IMR-90 (cell line): ENCODE data around the gene SLC27A1. TPM values are rescaled to one million over a fixed set of nuclear protein-coding genes. Genes with fewer than 3 reads are reported as not detected.

Experiments used
- ATAC-seq: fragments of 200-7000 bp; cut with Tn5 transposase; 2 replicates; pipeline ENCODE4 v1.9.1; 2020; ENCODE audit warnings: low read depth, mild to moderate bottlenecking, moderate library complexity
- BruUV-seq: library from RNA; stranded (reverse); fragments of 400-500 nt; replicated peaks from 2 replicates; lab custom pipeline; 2021; lab: Mats Ljungman, UMichigan
- CTCF ChIA-PET: fragments of 300-600 bp; formaldehyde crosslinking; extraction: SDS; loops from one replicate; lab custom pipeline; 2021; ENCODE audit warnings: antibody characterized with exemption; lab: Yijun Ruan, JAX
- POLR2A ChIA-PET: fragments of 300-600 bp; sonication (Branson Sonifier 250); formaldehyde crosslinking; loops from one replicate; lab custom pipeline; 2022; ENCODE audit warnings: antibody characterized with exemption; ENCODE audit not compliant: unreplicated experiment; lab: Charles Lee
- DNase-seq: peaks from one replicate; pipeline ENCODE4 v3.0.0; 2013
- H2AFZ ChIP-seq: replicated peaks from 2 replicates; pipeline ENCODE3; 2013; ENCODE audit warnings: low read length, mild to moderate bottlenecking; ENCODE audit not compliant: poor library complexity
- H2AK5ac ChIP-seq: 2 replicates; pipeline ENCODE4 v1.6.1; 2013; ENCODE audit warnings: low read depth, low read length, inconsistent platforms
- H2AK9ac ChIP-seq: replicated peaks from 2 replicates; pipeline ENCODE3; 2013; ENCODE audit warnings: mild to moderate bottlenecking, low read depth, low read length, moderate library complexity; ENCODE audit not compliant: poor library complexity
- H2BK120ac ChIP-seq: 2 replicates; pipeline ENCODE4 v1.6.1; 2013; ENCODE audit warnings: low read depth, low read length, inconsistent platforms
- H2BK15ac ChIP-seq: 3 replicates; pipeline ENCODE4 v1.6.1; 2013; ENCODE audit warnings: low read depth, low read length, inconsistent platforms
- H2BK20ac ChIP-seq: 2 replicates; pipeline ENCODE4 v1.6.1; 2013; ENCODE audit warnings: low read depth, mild to moderate bottlenecking, inconsistent platforms, low read length, moderate library complexity
- H2BK5ac ChIP-seq: 2 replicates; pipeline ENCODE4 v1.6.1; 2013; ENCODE audit warnings: mild to moderate bottlenecking, low read depth, low read length, inconsistent platforms; ENCODE audit not compliant: poor library complexity, severe bottlenecking
- H3K14ac ChIP-seq: replicated peaks from 2 replicates; pipeline ENCODE4 v1.6.1; 2013; ENCODE audit warnings: low read depth, low read length, inconsistent platforms
- H3K18ac ChIP-seq: 2 replicates; pipeline ENCODE4 v1.6.1; 2013; ENCODE audit warnings: low read depth, low read length, control low read depth
- H3K23ac ChIP-seq: 2 replicates; pipeline ENCODE4 v1.6.1; 2013; ENCODE audit warnings: low read depth, low read length, inconsistent platforms
- H3K27ac ChIP-seq: 2 replicates; pipeline ENCODE4 v1.5.1; 2013; ENCODE audit warnings: mild to moderate bottlenecking, control low read depth, low read length; ENCODE audit not compliant: insufficient read depth
- H3K27me3 ChIP-seq: 2 replicates; pipeline ENCODE4 v1.6.1; 2013; ENCODE audit warnings: low read length; ENCODE audit not compliant: control insufficient read depth, insufficient read depth
- H3K36me3 ChIP-seq: 2 replicates; pipeline ENCODE4 v1.6.1; 2013; ENCODE audit warnings: low read length, mixed read lengths; ENCODE audit not compliant: control insufficient read depth, insufficient read depth
- H3K4ac ChIP-seq: 2 replicates; pipeline ENCODE4 v1.6.1; 2013; ENCODE audit warnings: low read depth, low read length, inconsistent platforms
- H3K4me1 ChIP-seq: 2 replicates; pipeline ENCODE4 v1.6.1; 2013; ENCODE audit warnings: low read length, mixed read lengths; ENCODE audit not compliant: control insufficient read depth, insufficient read depth
- H3K4me2 ChIP-seq: 2 replicates; pipeline ENCODE4 v1.6.1; 2013; ENCODE audit warnings: low read depth, mild to moderate bottlenecking, control low read depth, low read length, moderate library complexity
- H3K4me3 ChIP-seq: 2 replicates; pipeline ENCODE4 v1.5.1; 2013; ENCODE audit warnings: low read depth, mild to moderate bottlenecking, control low read depth, low read length, moderate library complexity; ENCODE audit not compliant: insufficient read depth
- H3K56ac ChIP-seq: 2 replicates; pipeline ENCODE4 v1.6.1; 2013; ENCODE audit warnings: low read length, inconsistent platforms; ENCODE audit not compliant: insufficient read depth; ENCODE audit errors: extremely low read depth
- H3K79me1 ChIP-seq, 2 experiments: 2 replicates each; pipeline ENCODE4 v1.6.1; 2013; ENCODE audit warnings: low read length in 2 of 2, inconsistent platforms in 1 of 2, low read depth in 1 of 2
- H3K9ac ChIP-seq: 2 replicates; pipeline ENCODE4 v1.6.1; 2013; ENCODE audit warnings: low read depth, low read length, control low read depth
- H3K9me1 ChIP-seq: 2 replicates; pipeline ENCODE4 v1.6.1; 2013; ENCODE audit warnings: low read length, inconsistent platforms; ENCODE audit not compliant: insufficient read depth
- H3K9me3 ChIP-seq: 2 replicates; pipeline ENCODE4 v1.6.1; 2013; ENCODE audit warnings: low read length; ENCODE audit not compliant: control insufficient read depth, insufficient read depth
- H4K20me1 ChIP-seq: 2 replicates; pipeline ENCODE4 v1.6.1; 2013; ENCODE audit warnings: low read length, inconsistent platforms; ENCODE audit not compliant: insufficient read depth
- H4K5ac ChIP-seq: 2 replicates; pipeline ENCODE4 v1.6.1; 2013; ENCODE audit warnings: mild to moderate bottlenecking, low read depth, low read length, control low read depth
- H4K8ac ChIP-seq, 2 experiments: 2 replicates each; pipeline ENCODE4 v1.6.1; 2013; ENCODE audit warnings: low read depth in 2 of 2, low read length in 2 of 2, control low read depth in 1 of 2, inconsistent platforms in 1 of 2
- H4K91ac ChIP-seq: 2 replicates; pipeline ENCODE4 v1.6.1; 2013; ENCODE audit warnings: low read depth, low read length, inconsistent platforms; ENCODE audit not compliant: insufficient read depth
- BHLHE40 ChIP-seq: fragments of 150-350 bp; IDR thresholded peaks from 2 replicates; pipeline ENCODE4 v1.6.1; 2016; ENCODE audit warnings: mild to moderate bottlenecking, low read depth, low read length
- CEBPB ChIP-seq: IDR thresholded peaks from 2 replicates; pipeline ENCODE4 v1.6.1; 2012; ENCODE audit warnings: low read depth, low read length, improper control_type of control experiment
- CHD1 ChIP-seq: IDR thresholded peaks from 2 replicates; pipeline ENCODE4 v1.6.1; 2012; ENCODE audit warnings: low read depth, low read length, improper control_type of control experiment
- FOS ChIP-seq: fragments of 150-350 bp; IDR thresholded peaks from 2 replicates; pipeline ENCODE4 v1.6.1; 2016; ENCODE audit warnings: low read depth, low read length
- MAFK ChIP-seq: IDR thresholded peaks from 2 replicates; pipeline ENCODE4 v1.6.1; 2012; ENCODE audit warnings: low read depth, low read length, improper control_type of control experiment
- MAZ ChIP-seq: IDR thresholded peaks from 2 replicates; pipeline ENCODE4 v1.6.1; 2012; ENCODE audit warnings: low read depth, mild to moderate bottlenecking, low read length, improper control_type of control experiment, moderate library complexity, borderline replicate concordance
- MXI1 ChIP-seq: IDR thresholded peaks from 2 replicates; pipeline ENCODE4 v1.6.1; 2012; ENCODE audit warnings: low read depth, mild to moderate bottlenecking, low read length, moderate library complexity, borderline replicate concordance
- NFE2L2 ChIP-seq: fragments of 150-350 bp; IDR thresholded peaks from 2 replicates; pipeline ENCODE4 v1.6.1; 2016; ENCODE audit warnings: low read depth, mild to moderate bottlenecking, low read length
- POLR2A ChIP-seq: IDR thresholded peaks from 2 replicates; pipeline ENCODE4 v1.6.1; 2012; ENCODE audit warnings: mild to moderate bottlenecking, low read depth, low read length
- RAD21 ChIP-seq: IDR thresholded peaks from 2 replicates; pipeline ENCODE4 v1.6.1; 2012; ENCODE audit warnings: low read length, improper control_type of control experiment
- RFX5 ChIP-seq: IDR thresholded peaks from 2 replicates; pipeline ENCODE4 v1.8.0; 2012; ENCODE audit warnings: low read depth, mild to moderate bottlenecking, low read length, moderate library complexity
- WGBS, 2 experiments: methylation state at CpG; one replicate each; pipeline versions ENCODE4 v1.1.5 to v1.1.7; 2013; ENCODE audit warnings: missing lambda C conversion rate in 2 of 2; ENCODE audit not compliant: insufficient read length in 1 of 2; ENCODE audit errors: extremely low coverage in 2 of 2; 5-methylcytosine and 5-hydroxymethylcytosine counted together
- dilution Hi-C: fragments of 300-500 bp; cut with HindIII; formaldehyde crosslinking; loops from one replicate; pipeline ENCODE4 v1.14.3; 2018; ENCODE audit warnings: low sequenced_read_pairs; ENCODE audit not compliant: unreplicated experiment
- in situ Hi-C: fragments of 300-500 bp; cut with MboI; formaldehyde crosslinking; loops from 3 replicates; pipeline ENCODE4 v1.14.3; 2019; ENCODE audit warnings: low sequenced_read_pairs, inconsistent platforms, mixed read lengths
- intact Hi-C: fragments of 100-400 bp; cut with micrococcal nuclease; formaldehyde crosslinking; loops from 2 replicates; pipeline ENCODE4 v1.10.0; 2022
- polyA plus RNA-seq, 3 experiments: library from polyadenylated mRNA; depleted of rRNA; stranded (reverse); fragments of >200 nt; gene quantifications; 2 replicates each; pipeline ENCODE4 v1.2.3, GENCODE V29; 2012; ENCODE audit warnings: low replicate concordance in 1 of 3
- total RNA-seq: library from RNA; depleted of rRNA; stranded (reverse); fragments of >200 nt; gene quantifications from 2 replicates; pipeline ENCODE4 v1.2.3, GENCODE V29; 2012
- TF ChIP-seq, protein P1 (sequence below): conservative IDR thresholded peaks from 2 replicates; pipeline ENCODE4 v1.5.1; 2012; ENCODE audit warnings: mild to moderate bottlenecking, low read depth, low read length, improper control_type of control experiment

Gene SLC27A1
- total and polyA plus RNA-seq, 2 of the 4 experiments (the other 2 are of a cell fraction): 4.8 to 12.9 TPM

DNA sequence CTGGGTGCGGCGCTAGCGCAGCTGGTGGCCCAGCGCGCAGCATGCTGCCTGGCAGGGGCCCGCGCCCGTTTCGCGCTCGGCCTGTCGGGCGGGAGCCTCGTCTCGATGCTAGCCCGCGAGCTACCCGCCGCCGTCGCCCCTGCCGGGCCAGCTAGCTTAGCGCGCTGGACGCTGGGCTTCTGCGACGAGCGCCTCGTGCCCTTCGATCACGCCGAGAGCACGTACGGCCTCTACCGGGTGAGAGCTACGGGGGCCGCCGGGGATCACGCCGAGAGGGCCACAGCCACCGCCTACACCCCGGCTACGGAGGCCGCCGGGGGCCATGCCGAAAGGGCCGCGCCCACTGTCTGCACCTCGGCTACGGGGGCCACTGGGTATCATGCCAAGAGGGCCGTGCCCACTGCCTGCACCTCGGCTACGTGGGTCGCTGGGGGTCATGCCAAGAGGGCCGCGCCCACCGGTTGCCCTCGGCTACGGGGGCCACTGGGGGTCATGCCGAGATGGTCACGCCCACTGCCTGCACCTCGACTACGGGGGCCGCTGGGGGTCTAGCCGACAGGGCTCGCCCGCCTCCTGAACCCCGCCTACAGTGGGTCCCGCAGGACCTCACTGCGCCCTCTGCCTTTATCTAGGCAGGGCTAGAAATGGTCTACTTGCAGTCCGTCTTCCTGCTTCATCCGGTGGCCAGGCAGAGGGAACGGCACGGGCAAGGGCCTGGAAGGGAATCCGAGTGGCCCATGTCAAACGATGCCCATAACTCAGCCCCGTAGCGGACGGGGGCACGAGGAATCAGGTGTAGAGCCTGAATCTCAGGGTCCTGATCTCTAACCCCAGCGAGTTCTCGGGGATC is 41.6 kb downstream of the SLC27A1 start:
- peak overlapping the region; percentile 91 for H2BK5ac ChIP-seq

More for the DNA sequence above, 41.6 kb downstream of the SLC27A1 start:
- intact Hi-C loops: loop anchor here (1.0 to 5.0 kb wide), 2 partner anchors 42 to 45 kb away; partner anchors contain the start of genes COLGALT1 and SLC27A1
- ChIA-PET POLR2A (interaction anchor here (0.5 kb wide), 2 partner anchors 21 to 291 kb away, joined by 5 read pairs; no protein-coding TSS in a partner anchor), CTCF (interaction anchor here (1.2 to 1.5 kb wide), 2 partner anchors 39 to 254 kb away, joined by 4 to 5 read pairs; no protein-coding TSS in a partner anchor)
- H3K4ac ChIP-seq: peak overlapping the region; percentile 92
- peak overlapping the region; percentile 82 for H3K56ac ChIP-seq
- H3K9me3 ChIP-seq: peaks cover 2% of the 10 kb centered on the region
- H2AK9ac ChIP-seq: peak overlapping the region; percentile 100
- peak overlapping the region; percentile 84 for H4K5ac ChIP-seq
- peak overlapping the region; percentile 58 for H2BK120ac ChIP-seq
- peaks cover 6% of the 10 kb centered on the region for H3K9me1 ChIP-seq
- H4K91ac ChIP-seq: peak overlapping the region; percentile 83
- H3K14ac ChIP-seq: peak overlapping the region; percentile 91
- peaks cover 16% of the 10 kb centered on the region for H3K4me1 ChIP-seq
- peak overlapping the region; percentile 87 for H3K27ac ChIP-seq
- WGBS, 2 experiments: 2% methylated on average over 58 of the region's 82 CpGs; no CpG with 5 or more reads in 1 of the 2 experiments
- H2BK15ac ChIP-seq: no peak overlapping the region
- H3K18ac ChIP-seq: peak overlapping the region; percentile 16; the same call in 1 of the 2 replicates
- peak overlapping the region; percentile 82 for H3K23ac ChIP-seq
- H3K4me2 ChIP-seq: peak overlapping the region; percentile 89
- no peaks in the 10 kb centered on the region for H3K27me3 ChIP-seq
- peaks cover 13% of the 10 kb centered on the region for H3K36me3 ChIP-seq
- peaks cover 21% of the 10 kb centered on the region for H4K20me1 ChIP-seq
- H3K9ac ChIP-seq: peak overlapping the region; percentile 78
- peaks cover 14 to 64% of the 10 kb centered on the region in 2 experiments for H3K79me1 ChIP-seq
- BruUV-seq: no TSS peak
- no peak for TF ChIP-seq FOS
- TF ChIP-seq CHD1: no peak
- no peak for TF ChIP-seq CEBPB
- TF ChIP-seq MAFK: no peak
- TF ChIP-seq RAD21: no peak
- no peak for TF ChIP-seq MAZ
- TF ChIP-seq MXI1: peak; percentile 45; the same call in 1 of the 2 replicates
- TF ChIP-seq BHLHE40: peak; percentile 19; the same call in 1 of the 2 replicates
- no peak; the same call in 1 of the 2 replicates for TF ChIP-seq POLR2A
- no peak for TF ChIP-seq NFE2L2
- TF ChIP-seq, protein P1, sequence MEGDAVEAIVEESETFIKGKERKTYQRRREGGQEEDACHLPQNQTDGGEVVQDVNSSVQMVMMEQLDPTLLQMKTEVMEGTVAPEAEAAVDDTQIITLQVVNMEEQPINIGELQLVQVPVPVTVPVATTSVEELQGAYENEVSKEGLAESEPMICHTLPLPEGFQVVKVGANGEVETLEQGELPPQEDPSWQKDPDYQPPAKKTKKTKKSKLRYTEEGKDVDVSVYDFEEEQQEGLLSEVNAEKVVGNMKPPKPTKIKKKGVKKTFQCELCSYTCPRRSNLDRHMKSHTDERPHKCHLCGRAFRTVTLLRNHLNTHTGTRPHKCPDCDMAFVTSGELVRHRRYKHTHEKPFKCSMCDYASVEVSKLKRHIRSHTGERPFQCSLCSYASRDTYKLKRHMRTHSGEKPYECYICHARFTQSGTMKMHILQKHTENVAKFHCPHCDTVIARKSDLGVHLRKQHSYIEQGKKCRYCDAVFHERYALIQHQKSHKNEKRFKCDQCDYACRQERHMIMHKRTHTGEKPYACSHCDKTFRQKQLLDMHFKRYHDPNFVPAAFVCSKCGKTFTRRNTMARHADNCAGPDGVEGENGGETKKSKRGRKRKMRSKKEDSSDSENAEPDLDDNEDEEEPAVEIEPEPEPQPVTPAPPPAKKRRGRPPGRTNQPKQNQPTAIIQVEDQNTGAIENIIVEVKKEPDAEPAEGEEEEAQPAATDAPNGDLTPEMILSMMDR: no peak
- TF ChIP-seq RFX5: no peak
- peak overlapping the region; percentile 97 for H2AFZ ChIP-seq
- in situ Hi-C loops: no loop called here
- H4K8ac ChIP-seq: peak overlapping the region; percentile 56 to 92
- DNase-seq (peak; percentile 75), ATAC-seq (peak; percentile 59)
- peak overlapping the region; percentile 54 for H3K4me3 ChIP-seq
- no peak overlapping the region for H2BK20ac ChIP-seq
- peak overlapping the region; percentile 66 for H2AK5ac ChIP-seq
- dilution Hi-C loops: no loop called here
